ENCODE measurements around the gene SURF4.
A peak's percentile ranks its signal among the peaks of the same experiment; 100 is the strongest.

SURF4 gene

DNA sequence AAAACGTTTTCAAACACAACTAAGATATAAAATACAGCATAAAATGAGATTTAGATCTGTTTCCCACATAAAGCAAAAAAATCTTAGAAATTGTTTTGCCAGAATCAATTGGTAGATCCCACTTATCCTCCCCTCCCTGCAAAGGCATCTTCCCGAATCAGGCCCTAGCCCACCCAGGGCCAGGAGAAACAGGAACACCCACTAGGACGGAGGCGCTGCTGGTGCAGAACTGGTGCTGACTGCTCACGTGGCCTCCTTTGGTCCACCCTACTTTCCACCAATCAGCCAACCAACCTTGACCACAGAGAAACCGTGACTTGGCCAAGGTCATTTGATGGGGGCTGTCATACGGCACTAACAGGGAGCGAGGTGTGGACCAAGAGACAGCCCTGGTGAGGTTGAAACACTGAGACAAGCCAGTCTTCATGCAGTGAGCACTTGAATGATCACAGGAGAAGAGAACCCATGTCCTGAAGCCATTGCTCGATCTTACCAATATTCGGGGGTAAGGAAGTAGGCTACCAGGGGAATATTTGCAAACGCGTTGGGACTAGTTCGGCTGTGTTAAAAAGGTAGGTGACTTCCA lies 14.3 kb downstream of the SURF4 start:
- CTCF ChIA-PET: interaction anchor here (0.6 to 1.2 kb wide), 2 partner anchors 10 to 13 kb away, joined by 3 to 4 read pairs; partner anchors contain the start of genes MED22 and RPL7A
- H3K27ac Mint-ChIP-seq: peak overlapping the region; percentile 28
- no peaks in the 10 kb centered on the region for H3K9me3 Mint-ChIP-seq
- no peaks in the 10 kb centered on the region for H3K27me3 Mint-ChIP-seq
- no peak overlapping the region for H3K4me3 Mint-ChIP-seq
- DNase-seq: no peak
- H3K4me1 Mint-ChIP-seq: peaks cover 21% of the 10 kb centered on the region
- peaks cover 58% of the 10 kb centered on the region for H3K36me3 Mint-ChIP-seq

DNA sequence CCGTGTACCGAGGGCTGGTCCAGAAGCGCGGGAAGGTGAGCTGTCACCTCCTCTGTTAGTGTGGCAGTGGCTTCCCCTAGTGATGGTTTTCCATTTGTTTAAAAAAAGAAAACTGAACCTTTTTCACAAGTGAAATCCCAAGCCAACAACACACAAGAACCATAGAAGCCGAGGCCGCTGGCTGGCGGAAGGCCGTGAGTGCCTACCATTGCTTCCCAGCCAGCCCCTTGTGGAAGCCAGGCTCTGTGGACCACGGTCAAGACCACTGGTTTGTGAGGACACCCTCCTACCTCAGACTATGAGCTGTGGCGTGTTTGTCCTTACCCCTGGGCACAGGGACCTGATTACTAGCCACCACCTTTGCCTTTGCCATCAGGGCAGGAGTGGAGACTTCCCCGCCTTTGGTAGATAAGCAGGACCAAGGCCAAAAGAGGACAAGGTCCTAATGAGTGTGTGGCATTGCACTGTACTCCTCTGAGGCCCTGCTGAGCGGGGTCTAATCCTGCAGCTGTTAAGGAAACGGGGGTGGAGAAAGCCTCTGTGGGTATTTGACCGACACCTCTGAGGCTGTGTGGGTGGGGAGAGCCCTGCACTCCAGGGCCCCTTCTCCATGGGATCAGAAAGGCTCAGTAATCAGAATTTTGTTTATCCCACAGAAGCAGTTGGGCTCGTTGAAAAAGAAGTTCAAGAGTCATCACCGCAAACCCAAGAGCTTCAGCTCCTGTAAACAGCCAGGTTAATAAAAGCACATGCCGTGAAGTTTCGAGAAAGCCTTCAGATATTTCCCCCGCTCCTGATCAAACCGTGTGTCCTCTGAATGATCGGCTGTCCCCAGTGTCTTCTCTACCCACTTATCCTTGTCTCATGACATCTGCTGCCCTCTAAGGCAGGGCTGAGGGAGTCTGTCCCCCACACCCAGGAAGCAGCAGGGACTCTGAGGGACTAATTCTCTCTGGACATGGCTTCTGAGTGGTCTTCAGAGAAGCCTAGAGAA lies 15.2 kb downstream of the SURF4 start:
- Mint-ChIP-seq H3K27ac (peak overlapping the region; percentile 42), H3K36me3 (peaks cover 53% of the 10 kb centered on the region), H3K27me3 (no peaks in the 10 kb centered on the region), H3K4me1 (peaks cover 21% of the 10 kb centered on the region), H3K9me3 (no peaks in the 10 kb centered on the region), H3K4me3 (no peak overlapping the region)
- no peak for DNase-seq
- CTCF ChIA-PET: interaction anchor here (1.5 kb wide), 1 partner anchor 11 kb away, joined by 7 read pairs; no protein-coding TSS in a partner anchor

DNA sequence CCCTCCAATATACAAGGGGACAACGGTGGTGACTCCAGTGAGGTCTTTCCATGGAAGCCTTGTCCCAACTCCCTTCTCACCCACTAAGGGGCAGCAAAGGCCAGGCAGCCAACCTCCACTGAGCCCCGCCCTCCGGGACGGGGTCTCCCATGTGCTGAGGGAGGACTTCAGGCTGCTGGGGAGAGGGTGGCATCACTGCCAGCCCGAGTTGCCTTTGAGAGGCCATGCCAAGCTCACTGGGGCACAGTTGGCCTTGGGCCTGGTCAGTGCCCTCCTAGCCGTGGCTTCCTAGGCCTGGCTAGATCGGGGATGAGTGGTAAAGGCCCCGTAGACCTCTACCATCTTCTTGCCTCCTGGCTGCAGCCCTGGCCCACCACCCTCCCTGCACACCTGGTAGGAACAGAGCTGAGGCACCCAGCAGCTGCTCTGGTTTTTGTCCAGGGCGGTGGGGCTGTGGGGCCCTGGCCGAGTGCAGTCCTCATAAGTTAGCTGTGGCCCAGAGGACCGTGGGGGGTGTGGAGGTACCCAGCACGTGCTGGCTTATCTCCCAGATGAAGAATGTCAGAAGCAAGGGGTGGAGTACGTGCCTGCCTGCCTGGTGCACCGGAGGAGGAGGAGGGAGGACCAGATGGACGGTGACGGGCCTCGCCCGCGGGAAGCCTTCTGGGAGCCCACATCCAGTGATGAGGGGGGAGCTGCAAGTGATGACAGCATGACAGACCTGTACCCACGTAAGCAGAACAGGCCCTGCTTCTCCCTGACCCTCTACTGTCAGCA lies 16.3 kb downstream of the SURF4 start:
- H3K36me3 Mint-ChIP-seq: peaks cover 46% of the 10 kb centered on the region
- H3K4me3 Mint-ChIP-seq: no peak overlapping the region
- peak; percentile 35 for DNase-seq
- CTCF ChIA-PET: interaction anchor here (1.5 kb wide), 2 partner anchors 12 kb away, joined by 7 read pairs; no protein-coding TSS in a partner anchor
- H3K27ac Mint-ChIP-seq: no peak overlapping the region
- H3K4me1 Mint-ChIP-seq: peaks cover 29% of the 10 kb centered on the region
- no peaks in the 10 kb centered on the region for H3K9me3 Mint-ChIP-seq
- H3K27me3 Mint-ChIP-seq: no peaks in the 10 kb centered on the region

DNA sequence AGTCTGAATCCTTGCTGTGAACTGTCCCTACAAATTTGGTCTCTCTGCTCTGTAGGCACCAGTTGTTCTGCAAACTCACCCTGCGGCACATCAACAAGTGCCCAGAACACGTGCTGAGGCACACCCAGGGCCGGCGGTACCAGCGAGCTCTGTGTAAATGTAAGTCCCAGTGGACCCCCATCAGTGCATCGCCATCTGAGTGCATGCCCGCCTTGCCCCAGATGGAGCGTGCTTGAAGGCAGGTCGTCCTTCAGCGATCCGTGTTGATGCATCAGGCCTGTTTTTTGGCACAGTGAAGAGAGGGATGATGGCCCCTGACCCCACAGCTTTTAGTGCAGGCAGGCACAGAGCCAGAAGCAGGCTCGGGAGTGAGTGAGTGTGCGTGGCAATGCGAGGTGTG lies 18.2 kb downstream of the SURF4 start:
- Mint-ChIP-seq H3K27me3 (no peaks in the 10 kb centered on the region), H3K36me3 (peaks cover 42% of the 10 kb centered on the region), H3K27ac (peak overlapping the region; percentile 60), H3K4me3 (peak overlapping the region; percentile 85), H3K4me1 (peaks cover 31% of the 10 kb centered on the region), H3K9me3 (no peaks in the 10 kb centered on the region)
- CTCF ChIA-PET: interaction anchor here (1.0 to 3.3 kb wide), 4 partner anchors 9 to 21 kb away, joined by 5 to 32 read pairs (median 6); no protein-coding TSS in a partner anchor
- DNase-seq: no peak

DNA sequence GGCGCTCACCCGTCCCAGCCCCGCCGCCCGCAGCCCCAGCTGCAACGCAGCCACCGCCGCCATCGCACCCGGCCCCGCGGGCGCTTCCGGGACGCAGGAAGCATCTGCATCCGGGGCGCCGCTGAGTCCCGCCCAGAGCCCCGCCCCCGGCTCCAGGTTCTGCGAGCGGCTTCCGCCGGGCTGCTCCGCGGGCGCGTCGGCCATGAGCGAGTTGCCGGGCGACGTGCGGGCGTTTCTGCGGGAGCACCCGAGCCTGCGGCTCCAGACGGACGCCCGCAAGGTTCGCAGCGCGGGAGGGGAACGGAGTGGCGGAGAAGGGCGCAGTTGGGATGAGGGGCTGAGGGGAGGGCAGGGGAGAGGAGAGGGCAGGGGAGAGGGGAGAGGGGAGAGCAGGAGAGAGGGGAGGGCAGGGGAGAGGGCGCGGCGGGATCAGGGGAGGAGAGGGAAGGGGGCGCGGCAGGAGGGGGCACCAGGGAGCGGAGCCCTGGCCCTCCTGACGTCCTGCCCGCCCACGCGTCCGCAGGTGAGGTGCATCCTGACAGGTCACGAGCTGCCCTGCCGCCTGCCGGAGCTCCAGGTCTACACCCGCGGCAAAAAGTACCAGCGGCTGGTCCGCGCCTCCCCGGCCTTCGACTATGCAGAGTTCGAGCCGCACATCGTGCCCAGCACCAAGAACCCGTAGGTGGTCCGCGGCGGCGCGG lies 19.3 kb downstream of the SURF4 start, which contains the start of the genes SURF1 and SURF2:
TSS of gene SURF1 (minus strand) at position 97 of the 701 bp plus-strand sequence. CDS start at position 63, 34 bp downstream.
TSS of gene SURF2 (plus strand) at position 160 of the 701 bp plus-strand sequence. CDS start at position 203, 43 bp downstream.
- peak; percentile 95 for DNase-seq
- H3K4me3 Mint-ChIP-seq: peak within 1 kb of the TSS; percentile 85
- H3K27ac Mint-ChIP-seq: peak within 1 kb of the TSS; percentile 90
- H3K4me1 Mint-ChIP-seq: peaks cover 36% of the 10 kb centered on the region
- H3K36me3 Mint-ChIP-seq: peaks cover 44% of the 10 kb centered on the region
- CTCF ChIA-PET: interaction anchor here (1.0 to 3.3 kb wide), 5 partner anchors 10 to 23 kb away, joined by 4 to 32 read pairs (median 5); no protein-coding TSS in a partner anchor
- H3K9me3 Mint-ChIP-seq: no peaks in the 10 kb centered on the region
- H3K27me3 Mint-ChIP-seq: no peaks in the 10 kb centered on the region

DNA sequence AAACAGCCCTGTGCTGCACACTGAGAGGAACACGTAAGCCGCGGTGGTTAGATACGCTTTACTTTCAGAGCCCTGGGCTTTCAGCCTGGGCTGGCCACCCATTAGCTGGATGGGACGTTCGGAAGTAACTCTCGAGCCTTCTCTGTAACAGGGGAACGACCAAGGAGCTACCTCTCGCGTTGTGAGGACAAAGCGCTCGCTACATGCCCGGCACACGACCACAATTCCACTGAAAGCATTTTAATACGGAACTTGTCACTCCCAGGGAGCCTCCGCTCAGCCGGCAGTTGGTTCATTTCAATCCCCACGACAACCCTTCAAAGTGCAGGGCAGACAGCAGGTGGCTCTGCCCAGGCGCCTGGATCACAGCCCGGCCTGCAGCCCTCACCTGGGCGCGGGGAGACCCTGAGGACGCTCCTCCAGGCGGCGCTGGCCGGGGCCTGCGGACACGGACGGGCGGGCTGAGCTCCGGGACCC lies 19.9 kb downstream of the SURF4 start:
- Mint-ChIP-seq H3K36me3 (peaks cover 44% of the 10 kb centered on the region), H3K27ac (peak overlapping the region; percentile 90), H3K27me3 (no peaks in the 10 kb centered on the region), H3K4me3 (peak overlapping the region; percentile 85), H3K4me1 (peaks cover 36% of the 10 kb centered on the region), H3K9me3 (no peaks in the 10 kb centered on the region)
- CTCF ChIA-PET: interaction anchor here (1.0 to 3.3 kb wide), 6 partner anchors 13 to 170 kb away, joined by 3 to 32 read pairs (median 4); no protein-coding TSS in a partner anchor
- no peak for DNase-seq

DNA sequence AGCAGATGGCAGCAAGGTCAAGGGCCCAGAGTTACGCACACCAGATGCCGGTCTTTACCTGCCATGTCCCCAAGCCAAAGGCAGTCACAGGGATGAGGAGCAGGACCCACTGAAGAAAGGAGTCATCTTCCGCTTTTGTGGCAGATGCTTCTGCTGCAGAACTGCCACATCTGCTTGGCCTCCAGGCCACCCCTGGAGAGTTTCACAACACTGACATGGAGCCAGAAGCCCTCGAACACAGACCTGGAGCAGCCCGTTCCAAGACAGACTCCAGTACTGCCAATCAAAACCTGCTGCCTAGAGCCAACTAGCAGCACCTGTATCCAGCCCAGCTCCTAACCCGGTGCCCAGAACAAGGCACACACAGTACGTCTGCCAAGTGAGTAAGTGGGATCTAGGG lies 21.1 kb downstream of the SURF4 start:
- H3K36me3 Mint-ChIP-seq: peaks cover 48% of the 10 kb centered on the region
- H3K27me3 Mint-ChIP-seq: no peaks in the 10 kb centered on the region
- peak overlapping the region; percentile 90 for H3K27ac Mint-ChIP-seq
- H3K9me3 Mint-ChIP-seq: no peaks in the 10 kb centered on the region
- H3K4me1 Mint-ChIP-seq: peaks cover 41% of the 10 kb centered on the region
- CTCF ChIA-PET: interaction anchor here (1.1 to 3.3 kb wide), 3 partner anchors 12 to 154 kb away, joined by 3 to 32 read pairs (median 5); no protein-coding TSS in a partner anchor
- no peak for DNase-seq
- H3K4me3 Mint-ChIP-seq: peak overlapping the region; percentile 85

DNA sequence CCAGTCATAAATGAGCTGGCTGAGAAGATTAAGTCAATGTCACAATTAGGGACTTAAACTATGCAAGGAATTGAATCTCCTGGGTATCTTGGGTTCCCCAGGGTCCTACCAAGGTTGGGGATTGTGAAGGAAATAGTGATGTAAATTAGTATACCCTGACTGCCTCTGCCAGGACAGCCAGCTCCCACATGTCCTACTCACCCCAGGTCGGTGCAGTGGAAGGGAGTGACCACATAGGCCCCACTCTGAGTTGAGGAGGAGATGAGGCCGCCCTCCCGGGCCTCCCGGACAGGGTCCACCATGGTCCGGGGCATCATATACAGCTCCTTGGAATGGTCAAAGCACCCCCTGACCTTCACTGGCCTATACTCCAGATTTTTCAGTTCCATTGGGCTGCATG lies 22.3 kb downstream of the SURF4 start:
- DNase-seq: no peak
- Mint-ChIP-seq H3K4me3 (no peak overlapping the region), H3K4me1 (peaks cover 50% of the 10 kb centered on the region), H3K9me3 (no peaks in the 10 kb centered on the region), H3K27me3 (no peaks in the 10 kb centered on the region), H3K27ac (peak overlapping the region; percentile 12), H3K36me3 (peaks cover 54% of the 10 kb centered on the region)
- CTCF ChIA-PET: interaction anchor here (0.7 kb wide), 1 partner anchor 18 kb away, joined by 5 read pairs; no protein-coding TSS in a partner anchor

DNA sequence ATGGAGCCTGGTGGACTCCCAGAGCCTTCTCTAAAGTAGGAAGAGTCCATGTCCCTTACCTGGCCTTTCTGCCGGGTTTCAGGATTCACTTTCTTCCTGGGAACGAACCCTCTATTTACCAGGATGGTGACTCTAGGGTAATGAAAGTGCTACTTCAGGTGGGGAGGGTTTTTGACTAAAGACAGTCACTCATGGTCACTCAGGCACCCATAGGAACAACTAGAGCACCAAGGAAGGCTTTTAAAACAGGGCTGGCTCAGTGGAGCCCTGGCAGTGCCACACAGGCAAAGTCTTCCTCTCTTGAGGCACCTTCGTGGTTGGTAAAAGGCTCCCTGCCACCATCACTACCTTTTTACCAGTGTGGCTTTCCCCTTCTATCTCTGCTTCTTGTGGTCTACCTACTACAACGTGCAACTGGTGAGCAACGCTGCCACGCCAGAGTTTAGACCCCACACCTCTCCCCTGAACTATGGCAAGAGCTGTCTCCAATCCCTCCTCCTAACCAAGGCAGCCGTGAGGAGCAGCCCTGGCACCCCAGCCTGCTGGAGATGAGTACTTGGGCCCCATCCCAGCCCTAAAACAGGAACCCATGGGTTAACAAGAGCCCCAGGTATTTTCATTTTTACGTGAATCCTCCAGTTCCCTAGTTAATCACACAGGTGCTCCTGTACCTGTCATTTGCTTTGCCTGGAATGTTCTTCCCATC lies 23.1 kb downstream of the SURF4 start:
- Mint-ChIP-seq H3K4me3 (no peak overlapping the region), H3K36me3 (peaks cover 53% of the 10 kb centered on the region), H3K27me3 (no peaks in the 10 kb centered on the region), H3K9me3 (no peaks in the 10 kb centered on the region), H3K4me1 (peaks cover 48% of the 10 kb centered on the region), H3K27ac (no peak overlapping the region)
- CTCF ChIA-PET: interaction anchor here (1.1 to 2.8 kb wide), 3 partner anchors 13 to 166 kb away, joined by 3 to 13 read pairs (median 6); no protein-coding TSS in a partner anchor
- DNase-seq: no peak

DNA sequence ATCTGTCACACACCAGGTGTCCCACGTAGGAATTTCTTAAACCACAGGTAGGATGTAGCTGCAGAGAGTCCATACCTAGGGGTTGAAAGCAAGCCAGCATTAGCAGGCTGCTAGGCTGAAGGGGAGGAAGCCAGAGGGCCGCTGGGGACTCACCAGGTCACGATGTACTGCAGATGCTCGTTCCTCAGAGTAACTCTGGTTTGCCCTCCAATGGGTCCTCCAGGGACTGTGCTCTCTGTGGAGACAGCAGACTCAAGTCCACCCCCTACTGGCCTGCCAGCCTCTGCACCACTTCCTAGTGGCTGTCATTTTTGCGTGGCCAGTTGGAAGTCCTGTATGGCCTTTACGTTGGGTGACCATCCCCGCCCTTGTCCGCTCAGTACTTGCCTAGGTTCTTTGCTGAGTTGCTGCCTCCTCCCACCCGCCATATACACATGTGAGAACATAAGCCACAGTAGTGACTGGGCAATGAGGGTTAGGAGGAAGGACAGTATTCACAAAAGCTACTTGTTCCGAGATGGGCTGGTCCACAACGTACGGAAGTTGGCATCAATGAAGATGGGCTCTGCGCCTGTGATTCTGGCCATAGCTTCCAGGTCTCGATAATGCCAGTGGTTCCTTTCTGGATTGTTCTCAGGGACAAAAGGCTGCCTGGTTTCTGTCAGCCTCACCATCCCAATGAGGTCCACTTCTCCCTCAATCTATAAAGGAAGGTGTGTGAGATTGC lies 23.8 kb downstream of the SURF4 start:
- Mint-ChIP-seq H3K4me1 (peaks cover 43% of the 10 kb centered on the region), H3K27me3 (no peaks in the 10 kb centered on the region), H3K4me3 (no peak overlapping the region), H3K9me3 (no peaks in the 10 kb centered on the region), H3K36me3 (peaks cover 52% of the 10 kb centered on the region), H3K27ac (no peak overlapping the region)
- CTCF ChIA-PET: interaction anchor here (1.1 to 2.8 kb wide), 6 partner anchors 10 to 166 kb away, joined by 3 to 13 read pairs (median 6); no protein-coding TSS in a partner anchor
- peak; percentile 64 for DNase-seq

DNA sequence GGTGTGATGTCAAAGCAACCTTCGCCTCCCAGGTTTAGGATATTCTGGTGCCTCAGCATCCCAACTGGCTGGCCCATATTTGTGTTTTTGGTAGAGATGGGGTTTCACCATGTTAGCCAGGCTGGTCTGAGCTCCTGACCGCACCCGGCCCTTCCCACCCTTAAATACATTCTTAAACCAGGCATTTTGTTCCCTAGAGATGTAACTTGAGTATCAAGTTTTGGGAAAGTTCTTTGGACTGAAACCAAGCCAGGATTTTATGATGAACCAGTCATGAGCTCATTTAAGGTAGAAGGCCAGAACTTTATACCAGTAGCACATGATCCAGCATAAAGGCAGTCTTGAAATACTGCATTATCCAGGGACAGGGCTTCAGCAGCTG lies 24.3 kb downstream of the SURF4 start:
- Mint-ChIP-seq H3K4me1 (peaks cover 47% of the 10 kb centered on the region), H3K36me3 (peaks cover 56% of the 10 kb centered on the region), H3K4me3 (no peak overlapping the region), H3K27ac (no peak overlapping the region), H3K27me3 (no peaks in the 10 kb centered on the region), H3K9me3 (no peaks in the 10 kb centered on the region)
- CTCF ChIA-PET: interaction anchor here (1.1 to 2.8 kb wide), 6 partner anchors 9 to 165 kb away, joined by 3 to 13 read pairs (median 6); no protein-coding TSS in a partner anchor
- DNase-seq: no peak
